ENCODE measurements around the gene VPS35.
"Not testable (repeated sequence)": the region's sequence is repeated elsewhere in the genome, so short reads cannot be mapped to it uniquely, and the experiment has no call there.

VPS35 gene

DNA sequence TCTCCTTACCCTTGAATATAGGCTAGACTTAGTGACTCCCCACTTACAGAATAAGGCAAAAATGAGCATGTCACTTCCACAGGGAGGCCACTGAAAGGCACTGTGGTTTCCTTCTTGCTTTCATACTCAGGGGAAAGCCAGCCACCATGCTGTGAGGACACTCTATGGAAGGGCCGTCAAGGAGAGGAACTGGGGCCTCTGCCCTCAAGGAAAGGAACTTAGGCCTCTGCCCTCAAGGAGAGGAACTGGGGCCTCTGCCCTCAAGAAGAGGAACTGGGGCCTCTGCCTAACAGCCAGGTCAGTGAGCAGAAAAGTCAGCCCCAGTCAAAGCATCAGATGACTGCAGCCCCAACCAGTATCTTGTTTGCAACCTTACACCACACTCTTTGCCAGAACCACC is 30.1 kb downstream of the VPS35 start:
- DNase-seq (ENCODE audit: low spot score) = peak; percentile 16

DNA sequence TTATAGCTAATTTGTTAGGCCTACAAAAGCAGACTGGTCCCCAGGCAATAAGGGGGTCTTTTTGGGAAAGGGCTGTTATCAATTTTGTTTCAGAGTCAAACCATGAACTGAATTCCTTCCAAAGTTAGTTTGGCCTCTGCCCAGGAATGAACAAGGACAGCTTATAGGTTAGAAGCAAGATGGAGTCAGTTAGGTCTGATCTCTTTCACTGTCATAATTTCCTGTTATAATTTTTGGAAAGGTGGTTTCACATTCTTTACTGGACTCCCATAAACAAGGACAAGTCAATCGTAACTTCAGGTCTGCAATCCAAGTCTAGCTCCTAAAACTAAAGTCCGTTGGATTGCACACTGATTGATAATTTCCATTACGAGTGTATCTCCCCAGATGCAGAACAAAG is 37.7 kb downstream of the VPS35 start:
- no peak for DNase-seq (ENCODE audit: low spot score)

DNA sequence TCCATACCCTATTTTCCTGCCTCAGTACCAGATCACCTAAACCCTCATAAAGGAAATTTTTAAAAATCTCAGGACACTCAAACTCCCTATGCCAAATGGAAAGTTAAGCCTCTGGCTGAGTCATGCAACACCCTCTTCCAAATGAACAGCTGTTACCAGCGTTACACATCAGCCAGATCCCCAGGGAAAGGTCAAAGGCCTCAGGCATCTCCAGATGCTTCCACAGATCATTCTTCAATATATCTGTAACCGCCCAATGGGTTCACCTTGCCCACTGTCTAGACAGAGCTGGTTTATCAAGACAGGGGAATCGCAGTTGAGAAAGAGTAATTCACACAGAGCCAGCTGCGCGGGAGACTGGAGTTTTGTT is 38.7 kb downstream of the VPS35 start:
- DNase-seq (ENCODE audit: low spot score) = no peak

DNA sequence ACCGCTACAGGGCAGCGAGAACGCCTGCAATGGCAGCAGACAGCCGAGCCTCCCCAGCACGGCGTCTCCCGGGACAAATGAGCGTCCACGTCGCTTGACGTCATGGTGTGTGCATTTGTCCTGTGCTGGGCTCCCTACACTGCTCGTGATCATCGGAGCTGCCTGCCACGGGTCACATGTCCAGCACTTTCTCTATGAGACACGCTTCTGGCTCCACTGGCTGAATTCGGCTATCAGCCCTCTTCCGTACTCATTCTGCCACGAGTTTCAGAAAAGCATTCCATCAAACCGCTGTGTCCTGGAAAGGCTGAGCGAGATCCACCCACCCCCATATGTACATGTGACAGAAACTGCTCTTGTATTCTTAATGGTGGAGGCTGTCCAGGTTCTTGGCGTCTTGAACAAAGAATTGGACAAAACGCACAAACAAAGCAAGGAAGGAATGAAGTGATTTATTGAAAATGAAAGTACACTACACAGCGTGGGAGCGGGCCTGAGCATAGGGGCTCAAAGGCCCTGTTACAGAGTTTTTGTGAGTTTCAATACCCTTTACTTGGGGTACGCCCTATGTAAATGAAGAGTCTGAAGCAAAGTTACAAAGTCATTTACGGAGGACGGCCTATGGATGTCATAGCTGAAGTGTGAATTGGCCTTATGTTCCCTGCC is 39.3 kb downstream of the VPS35 start:
- no peak for DNase-seq (ENCODE audit: low spot score)

DNA sequence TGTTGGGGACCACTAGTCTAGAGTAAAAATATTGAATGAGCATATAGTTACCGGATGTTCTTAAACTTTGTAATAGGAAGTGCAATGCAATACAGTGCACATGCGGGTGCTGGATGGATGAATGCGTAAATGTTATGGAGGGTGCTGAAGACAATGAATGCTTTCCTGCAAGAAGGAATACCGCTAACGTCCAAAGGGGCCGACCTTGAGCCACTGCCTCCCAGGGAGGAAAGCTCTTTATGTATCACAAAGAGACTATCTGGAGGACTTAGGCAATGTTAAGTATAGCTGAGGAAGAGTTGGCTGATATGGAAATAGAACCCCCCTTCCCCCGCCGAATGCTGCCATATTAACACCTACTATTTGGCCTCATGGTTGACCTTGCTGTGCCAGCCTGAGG is 40.3 kb downstream of the VPS35 start:
- DNase-seq (ENCODE audit: low spot score) = no peak

DNA sequence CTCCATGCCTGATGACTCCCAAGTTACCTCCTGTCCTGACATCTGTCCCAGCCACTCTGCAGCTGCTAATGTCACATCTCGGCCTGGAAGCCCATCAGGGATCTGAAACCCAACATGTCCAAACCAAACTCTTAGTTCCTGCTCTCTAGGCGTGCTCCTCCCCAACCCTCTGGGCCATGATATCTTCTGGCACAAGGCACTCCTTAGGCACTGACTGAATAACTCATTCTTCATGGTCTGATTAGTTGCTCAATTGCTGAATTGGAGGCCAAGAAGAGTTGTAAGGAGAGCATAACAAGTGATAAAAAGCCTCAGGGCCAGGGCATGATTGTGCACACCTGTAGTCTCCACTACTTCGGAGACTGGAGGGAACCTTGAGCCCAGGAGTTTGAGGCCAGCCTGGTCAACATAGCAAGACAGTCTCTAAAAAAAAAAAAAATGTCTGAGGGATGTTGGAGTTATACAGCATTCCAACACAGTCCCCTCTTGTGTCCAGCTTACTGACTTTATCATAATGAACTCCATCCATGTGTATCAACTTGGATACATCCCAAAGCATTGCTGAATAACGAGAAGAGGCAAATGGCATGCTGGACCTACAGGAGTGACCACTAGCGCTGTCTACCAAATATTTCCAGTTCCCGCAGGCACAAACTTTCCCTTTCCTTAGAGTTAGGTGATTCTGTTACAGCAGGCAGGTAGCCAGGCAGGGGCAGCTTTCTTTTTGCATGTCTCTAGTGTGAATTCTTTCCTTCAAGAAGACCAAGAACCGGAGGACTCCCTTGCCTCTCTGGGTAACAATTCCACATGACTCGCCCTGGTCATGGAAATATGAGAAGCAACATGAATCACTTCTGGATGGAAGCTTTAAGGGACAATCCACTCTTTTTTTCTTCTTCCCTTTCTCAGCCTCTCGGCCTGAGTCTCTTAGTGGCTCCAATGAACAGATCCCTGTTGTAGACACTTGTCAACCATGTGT is 49.7 kb downstream of the VPS35 start:
- no peak for DNase-seq (ENCODE audit: low spot score)

DNA sequence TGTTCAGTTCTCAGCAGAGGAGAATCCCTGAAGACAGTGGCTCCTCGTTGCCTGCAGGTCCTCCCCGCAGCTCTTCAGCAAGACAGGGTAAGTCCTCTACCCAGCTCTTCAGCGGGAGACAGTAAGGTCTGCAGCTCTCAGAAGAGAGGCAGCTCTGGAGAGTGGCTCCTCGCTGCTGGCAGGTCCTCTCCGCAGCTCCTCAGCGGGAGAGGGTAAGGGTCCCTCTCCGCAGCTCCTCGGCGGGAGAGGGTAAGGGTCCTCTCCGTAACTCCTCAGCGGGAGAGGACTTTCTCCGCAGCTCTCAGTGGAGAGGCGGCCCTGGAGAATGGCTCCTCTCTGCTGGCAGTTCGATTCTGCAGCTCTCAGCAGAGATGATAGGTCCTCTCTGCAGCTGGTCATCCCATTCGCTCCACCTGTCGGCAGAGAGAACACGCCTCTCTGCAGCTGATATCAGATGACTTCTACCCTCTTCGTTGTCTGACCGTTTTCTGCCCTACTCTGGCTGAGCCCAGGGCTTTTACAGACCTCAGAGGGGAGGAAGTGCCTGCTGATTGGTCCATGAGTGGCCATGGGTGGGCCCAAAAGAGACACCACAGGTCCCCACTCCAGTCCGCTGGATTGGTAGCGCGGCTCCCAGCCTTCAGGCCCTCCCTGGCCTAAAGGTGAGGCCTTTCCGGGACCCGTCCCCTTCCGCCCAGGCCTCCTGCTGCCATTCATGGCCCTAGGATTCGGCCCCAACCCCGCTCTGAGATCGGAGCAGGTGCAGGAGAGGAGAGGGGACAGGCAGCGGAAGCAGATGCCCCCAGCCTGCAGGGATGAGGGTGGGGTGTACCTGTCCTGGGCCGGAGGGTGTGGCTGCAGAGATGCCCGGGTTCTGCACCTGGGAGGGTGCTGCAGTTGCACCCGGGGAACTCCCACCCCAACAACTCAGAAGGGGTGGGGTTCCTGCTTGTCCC is 55.9 kb downstream of the VPS35 start:
- no peak for DNase-seq (ENCODE audit: low spot score)

DNA sequence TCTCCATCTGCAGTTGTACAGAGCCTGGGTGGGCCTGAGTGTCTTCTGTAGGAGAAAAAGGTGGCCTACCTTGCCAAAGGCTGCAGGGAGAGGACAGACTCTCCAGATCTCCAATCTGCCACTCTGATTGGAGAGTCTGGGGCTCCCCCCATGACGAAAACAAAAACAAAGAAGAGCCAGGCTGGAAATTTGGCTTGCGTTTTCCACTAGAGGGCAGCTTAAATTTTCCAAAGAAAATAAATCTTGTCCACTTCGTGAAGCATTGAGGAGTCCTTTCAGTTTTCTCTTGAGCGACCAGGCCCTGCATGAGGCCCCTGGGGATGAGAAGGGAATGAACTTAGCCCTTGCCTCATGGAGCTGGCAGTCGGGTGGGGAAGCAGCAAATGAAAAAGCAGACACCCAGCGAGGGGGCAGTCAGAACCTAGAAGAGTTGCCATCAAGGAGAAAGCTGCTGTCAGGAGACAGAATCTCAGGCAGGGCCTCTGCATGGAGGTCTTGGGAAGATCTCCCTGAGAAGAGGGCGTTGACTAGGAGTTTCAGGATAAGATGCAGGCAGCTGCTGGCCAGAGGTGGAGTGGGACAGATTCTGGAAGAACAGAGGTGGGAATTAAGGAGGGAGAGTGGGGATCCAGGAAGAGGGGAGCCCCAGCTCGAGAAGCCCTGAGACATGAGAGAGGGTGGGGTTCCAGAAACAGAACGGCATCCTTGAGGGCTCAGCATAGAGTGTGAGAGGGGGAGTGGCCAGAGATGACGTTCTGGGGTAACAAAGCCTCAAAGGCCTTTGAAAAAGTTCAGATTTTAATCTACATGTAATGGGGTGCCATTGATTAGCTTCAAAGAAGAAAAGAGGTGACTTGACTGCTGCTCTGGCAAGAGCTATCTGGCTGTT is 59.4 kb downstream of the VPS35 start:
- no peak for DNase-seq (ENCODE audit: low spot score)

DNA sequence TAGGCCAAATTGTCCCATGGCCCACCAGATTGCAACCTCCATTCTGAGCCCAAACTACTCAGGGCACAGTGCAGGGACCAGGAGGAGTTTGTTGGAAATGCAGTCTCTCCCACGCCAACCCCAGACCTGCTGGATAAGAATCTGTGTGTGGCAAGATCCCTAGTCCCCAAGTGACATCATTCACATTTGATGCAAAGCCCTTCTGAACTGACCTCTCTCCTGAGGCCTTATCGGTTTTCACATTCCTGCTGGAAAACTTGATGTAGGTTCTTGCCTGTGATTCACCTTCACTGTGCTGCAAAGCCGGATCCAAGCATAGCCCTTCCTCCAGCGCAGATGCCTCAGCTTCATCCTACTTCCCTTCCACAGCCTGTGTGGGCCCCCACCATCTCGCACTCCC is 61.2 kb downstream of the VPS35 start:
- DNase-seq (ENCODE audit: low spot score) = no peak

DNA sequence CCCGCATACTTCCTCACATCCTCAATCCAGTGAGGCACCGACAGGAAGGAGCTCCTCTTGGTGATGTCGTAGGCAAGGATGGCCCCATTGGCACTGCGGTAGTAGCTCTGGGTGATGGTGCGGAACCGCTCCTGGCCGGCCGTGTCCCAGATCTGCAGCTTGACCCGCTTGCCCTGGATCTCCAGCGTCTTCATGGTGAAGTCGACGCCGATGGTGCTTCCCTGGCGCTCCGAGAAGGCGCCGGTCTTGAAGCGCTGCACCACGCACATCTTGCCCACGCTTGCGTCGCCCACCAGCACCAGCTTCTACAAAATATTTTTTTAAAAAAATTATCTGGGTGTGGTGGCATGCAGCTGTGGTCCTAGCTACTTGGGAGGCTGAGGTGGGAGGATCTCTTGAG is 62.3 kb downstream of the VPS35 start:
- DNase-seq (ENCODE audit: low spot score) = not testable (repeated sequence)

DNA sequence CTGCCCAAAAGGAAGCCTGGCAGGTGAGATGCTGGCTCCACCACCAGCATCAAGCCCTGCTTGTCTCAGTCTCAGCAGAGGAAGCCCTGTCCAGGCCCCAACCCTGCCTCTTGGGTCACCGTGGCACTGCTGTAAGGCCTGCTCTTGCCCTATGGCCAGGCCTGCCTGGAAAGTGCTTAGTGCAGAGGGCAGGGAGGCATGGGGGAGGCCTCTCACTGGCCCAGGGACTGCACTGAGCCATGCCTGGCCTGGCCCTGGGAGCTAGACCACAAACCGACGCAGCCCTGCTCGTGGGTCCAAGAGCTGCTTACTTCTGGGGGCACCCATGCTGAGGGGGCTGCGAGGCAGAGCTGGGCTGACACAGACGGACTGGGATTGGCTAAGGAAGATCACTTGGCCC is 64.1 kb downstream of the VPS35 start:
- not testable (repeated sequence) for DNase-seq (ENCODE audit: low spot score)

DNA sequence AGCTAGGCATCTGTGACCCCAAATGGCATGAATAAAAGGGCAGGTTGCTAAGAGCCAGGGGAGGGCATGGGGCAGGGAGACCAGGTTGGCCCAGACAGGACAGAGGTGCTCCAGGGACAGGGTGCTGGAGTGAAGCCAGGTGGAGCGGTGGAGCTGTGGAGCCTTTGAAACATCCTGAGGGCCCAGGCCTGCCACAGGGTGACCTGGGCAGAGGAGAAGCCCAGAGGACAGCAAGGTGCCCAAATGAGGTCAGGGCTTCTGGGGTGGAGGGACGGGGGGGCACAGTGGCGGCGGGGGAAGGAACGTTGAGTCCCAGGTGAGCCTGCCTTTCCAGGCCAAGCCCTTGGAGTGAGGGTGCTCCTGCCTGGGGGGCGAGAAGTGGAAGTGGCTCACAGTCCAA is 65.3 kb downstream of the VPS35 start:
- not testable (repeated sequence) for DNase-seq (ENCODE audit: low spot score)

DNA sequence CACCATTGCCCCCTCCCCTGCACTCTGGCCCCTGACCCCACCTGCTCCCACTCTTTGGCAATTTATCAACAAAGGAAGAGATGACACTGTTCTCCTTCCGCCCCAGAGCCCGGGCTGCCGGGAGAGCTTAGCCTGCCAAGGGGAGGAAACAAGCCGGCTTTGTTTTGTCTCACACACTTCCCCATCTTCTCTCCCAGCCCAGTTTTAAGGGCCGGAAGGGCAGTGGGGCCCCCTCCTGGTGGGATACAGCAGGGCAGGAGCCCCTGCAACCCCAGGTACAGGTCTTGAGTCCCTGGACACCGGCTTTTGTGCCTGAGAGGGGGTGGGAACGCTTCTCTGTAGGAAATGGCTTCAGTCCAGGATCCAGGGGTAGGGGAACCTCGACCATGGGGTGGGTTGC is 65.7 kb downstream of the VPS35 start:
- not testable (repeated sequence) for DNase-seq (ENCODE audit: low spot score)

DNA sequence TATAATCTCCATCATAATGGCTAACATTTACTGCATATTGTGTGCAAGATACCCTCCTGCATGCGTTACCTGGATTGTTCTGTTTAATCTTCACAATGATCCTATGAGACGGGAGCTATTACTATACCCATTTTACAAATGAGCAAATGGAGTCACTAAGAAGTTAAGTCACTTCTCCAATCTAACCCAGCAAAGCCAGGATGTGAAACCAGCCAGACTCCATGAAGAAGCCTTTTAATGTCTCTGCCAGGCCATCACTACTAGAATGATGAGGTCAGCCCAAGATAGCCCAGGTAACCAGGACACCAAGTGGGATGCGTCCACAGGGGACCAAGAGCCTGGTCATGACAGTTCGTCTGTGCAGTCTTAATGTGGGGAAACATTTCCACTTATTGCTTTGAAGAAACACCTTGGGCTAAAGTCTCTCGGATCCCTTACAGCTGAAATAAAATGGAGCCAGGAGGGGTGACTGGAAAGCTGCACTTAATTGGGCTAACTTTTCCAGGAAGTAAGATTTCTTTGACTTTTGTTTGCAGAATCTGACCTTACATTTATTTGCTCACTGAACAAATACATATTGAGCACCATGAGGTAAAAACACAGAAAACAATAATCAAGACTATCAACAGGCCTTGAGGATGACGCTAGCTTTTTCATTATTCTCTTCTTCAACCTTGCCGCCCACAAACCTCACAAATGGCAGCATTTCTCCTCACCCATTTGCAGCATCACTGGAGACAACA is 66.9 kb downstream of the VPS35 start:
- no peak for DNase-seq (ENCODE audit: low spot score)

DNA sequence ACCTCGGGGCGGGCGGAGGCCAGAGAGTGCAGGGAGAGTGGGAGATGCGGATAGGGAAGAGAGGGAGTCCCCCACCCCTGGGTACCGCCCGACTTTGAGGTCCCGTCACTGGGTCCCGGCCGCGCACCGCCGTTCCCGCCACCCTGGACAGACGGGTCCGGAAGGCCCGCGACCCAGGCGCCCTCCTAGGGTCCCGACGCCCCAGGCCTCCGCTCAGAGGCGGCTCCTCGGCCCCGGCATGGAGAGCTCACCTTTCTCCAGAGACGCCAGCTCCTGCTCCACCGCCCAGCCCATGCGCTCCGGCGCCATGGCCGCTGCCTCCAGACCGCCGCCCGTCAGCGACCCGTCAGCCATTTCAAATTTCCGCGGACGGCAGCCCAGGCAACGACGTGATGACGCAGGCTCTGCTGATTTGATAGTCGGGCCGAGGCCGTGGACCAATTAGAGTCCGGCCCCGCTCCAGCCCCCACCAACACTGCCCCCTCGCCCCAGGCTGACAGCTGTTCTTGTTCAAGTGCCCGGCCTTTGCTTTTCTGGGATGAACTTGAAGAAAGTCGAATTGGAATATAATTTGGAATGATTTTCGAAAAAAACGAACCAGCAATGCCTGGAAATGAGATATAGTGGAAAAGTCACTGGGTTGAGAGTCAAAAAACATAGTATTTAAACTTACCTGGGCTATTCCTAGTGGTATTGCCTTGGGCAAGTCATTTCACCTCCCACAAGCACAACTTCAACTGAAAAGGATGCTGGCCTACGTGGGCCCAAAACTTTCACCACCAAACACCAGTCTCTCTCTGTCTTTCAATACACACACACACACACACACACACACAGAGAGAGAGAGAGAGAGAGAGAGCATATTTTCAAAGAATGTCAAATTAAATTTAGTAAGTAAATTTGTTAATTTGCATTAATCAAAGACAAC is 67.7 kb downstream of the VPS35 start, which contains the start of gene SHCBP1:
SHCBP1 (minus strand) TSS at position 374 of the 928 bp plus-strand sequence; CDS start at position 354, 20 bp downstream.
- DNase-seq (ENCODE audit: low spot score) = peak; percentile 65

DNA sequence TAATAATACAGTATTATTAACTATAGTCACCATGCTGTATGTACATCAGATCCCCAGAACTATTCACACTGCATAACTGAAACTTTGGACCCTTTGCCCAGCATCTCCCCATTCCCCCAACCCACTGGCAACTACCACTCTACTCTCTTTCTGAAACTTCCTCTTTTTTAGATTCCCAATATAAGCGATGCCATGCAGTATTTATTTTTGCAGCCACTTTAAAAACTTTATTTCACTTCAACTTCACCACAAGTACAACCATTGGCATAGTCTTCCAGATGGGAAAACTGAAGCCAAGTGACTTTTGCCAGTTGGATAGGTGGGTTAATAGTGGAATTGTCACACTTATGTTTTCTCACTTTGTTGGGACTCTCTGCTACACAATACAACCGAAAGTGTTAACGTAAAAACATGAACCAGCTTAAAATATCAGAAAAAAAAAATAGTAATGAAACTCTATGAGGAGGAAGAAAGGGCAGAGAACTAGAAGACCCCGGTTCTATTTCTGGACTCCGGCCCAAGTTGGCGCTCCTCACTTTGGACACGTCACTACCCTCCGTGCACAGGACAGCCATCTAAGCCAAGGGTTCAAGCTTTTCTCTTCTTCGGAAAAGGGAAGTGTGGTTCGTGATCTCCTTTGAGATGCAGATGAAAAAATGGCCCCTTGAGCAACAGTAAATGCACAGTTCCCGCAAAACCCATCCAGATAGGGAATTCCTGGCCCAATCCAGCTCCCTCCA is 68.5 kb downstream of the VPS35 start:
- no peak for DNase-seq (ENCODE audit: low spot score)

DNA sequence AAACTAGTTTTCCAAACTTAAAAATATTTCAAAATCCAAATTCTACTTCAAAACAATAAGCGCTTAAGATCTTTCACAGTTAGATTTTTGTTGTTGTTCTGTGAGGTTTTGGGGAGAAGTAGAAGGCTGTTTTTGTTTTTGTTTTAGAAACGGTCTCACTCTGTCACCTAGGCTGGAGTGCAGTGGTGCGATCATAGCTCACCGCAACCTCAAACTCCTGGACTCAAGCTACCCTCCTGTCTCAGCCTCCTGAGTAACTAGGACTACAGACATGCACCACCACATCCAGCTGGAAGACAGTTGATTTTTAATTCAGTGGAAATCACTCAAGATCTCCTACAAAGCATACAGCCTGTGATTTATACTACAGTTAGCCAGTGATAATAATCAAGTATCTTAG is 70.5 kb downstream of the VPS35 start:
- no peak for DNase-seq (ENCODE audit: low spot score)

DNA sequence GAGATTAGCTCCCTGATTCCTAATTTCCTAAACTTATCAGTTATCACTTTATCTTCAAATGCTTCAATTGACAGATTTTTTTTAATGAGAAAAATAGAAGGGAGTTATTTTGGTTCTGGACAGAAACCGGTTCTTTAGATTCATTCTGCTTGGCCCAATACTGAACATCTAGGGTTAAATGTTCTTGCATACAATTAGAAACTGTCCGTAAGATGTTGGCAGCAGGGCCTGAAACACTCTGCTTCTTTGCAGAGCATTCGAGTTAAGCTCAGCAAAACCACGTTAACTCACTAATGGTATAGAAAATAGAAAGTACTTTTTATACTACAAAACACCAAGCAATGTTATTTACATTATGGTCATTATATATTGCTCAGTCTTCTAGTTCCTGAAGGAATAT is 75.0 kb downstream of the VPS35 start:
- no peak for DNase-seq (ENCODE audit: low spot score)

DNA sequence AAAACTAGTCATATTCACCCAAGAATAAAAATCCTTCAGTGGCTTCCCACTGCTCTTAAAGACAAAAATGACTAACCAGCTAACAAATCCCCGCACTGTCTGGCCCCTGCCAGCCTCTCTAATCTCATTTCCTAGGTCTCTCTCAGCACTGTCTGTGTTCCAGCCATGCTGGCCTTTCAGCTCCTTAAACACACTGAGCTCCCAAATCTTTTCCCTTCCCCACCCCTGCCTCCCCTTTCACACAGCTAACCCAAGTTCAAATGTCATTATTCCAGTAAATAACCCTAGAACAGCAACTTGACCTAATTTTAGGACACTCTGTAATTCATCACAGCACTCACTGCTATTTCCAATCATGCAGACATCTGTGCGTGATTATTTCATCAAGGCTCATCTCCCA is 75.6 kb downstream of the VPS35 start:
- no peak for DNase-seq (ENCODE audit: low spot score)
